GF-D8 (cell line): ENCODE measurements around the gene SCUBE1.

Experiments
- DNase-seq: peaks from one replicate; lab custom pipeline; 2025; lab: John Stamatoyannopoulos, UW

Gene SCUBE1

DNA sequence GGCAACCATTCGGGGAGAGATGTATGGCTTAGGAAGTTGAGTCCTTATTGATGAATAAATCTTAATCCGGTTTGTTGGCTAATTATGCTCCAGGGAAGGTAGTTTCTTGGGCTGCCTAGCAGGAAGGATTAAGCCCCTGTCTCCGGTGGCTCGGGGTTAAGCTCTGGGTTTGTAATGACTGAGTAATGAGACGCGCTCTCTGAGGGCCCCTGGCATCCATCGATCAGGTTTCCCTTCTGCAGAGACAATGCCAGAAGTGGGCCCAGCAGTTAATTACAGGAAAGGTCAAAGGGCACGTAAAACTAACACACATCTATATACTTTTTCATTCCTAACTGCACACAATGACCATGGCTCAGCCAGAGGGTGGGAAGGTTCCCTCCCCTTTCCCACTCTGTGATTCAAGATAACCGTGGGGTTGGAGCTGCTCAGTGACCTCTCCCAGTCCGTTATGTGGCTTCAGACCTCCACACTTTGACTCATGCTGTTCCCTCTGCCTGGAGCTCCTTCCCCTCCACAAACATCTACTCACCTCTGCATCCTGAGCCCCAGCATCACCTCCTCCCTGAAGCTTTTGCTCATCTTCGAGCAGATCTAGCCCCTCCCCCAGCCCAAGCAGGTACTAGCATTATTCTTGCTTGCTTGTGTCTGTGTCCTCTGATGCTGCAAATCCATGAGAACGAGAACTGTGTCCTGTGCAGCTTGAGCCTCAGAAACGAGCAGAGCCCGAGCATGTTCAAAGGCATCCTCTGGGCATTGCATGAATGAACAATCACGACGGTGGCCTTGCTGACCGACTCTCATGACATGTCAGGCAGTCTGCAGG lies 16.6 kb downstream of the SCUBE1 start:
- no peak for DNase-seq

DNA sequence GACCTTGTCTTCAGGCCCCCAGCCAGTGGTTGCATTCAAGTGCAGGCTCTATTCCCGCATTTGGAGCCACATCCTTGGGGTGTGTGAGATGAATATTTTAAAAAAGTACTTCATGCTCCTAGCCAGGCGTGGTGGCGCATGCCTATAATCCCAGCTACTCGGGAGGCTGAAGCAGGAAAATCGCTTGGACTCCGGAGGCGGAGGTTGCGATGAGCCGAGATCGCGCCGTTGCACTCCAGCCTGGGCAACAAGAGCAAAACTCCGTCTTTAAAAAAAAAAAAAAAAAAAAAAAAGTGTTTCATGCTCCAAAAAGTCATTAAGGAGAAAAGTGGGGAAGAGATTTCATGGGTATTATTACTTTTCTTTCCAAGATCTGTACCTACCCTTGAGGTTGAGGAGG lies 18.0 kb downstream of the SCUBE1 start:
- DNase-seq, result no peak

DNA sequence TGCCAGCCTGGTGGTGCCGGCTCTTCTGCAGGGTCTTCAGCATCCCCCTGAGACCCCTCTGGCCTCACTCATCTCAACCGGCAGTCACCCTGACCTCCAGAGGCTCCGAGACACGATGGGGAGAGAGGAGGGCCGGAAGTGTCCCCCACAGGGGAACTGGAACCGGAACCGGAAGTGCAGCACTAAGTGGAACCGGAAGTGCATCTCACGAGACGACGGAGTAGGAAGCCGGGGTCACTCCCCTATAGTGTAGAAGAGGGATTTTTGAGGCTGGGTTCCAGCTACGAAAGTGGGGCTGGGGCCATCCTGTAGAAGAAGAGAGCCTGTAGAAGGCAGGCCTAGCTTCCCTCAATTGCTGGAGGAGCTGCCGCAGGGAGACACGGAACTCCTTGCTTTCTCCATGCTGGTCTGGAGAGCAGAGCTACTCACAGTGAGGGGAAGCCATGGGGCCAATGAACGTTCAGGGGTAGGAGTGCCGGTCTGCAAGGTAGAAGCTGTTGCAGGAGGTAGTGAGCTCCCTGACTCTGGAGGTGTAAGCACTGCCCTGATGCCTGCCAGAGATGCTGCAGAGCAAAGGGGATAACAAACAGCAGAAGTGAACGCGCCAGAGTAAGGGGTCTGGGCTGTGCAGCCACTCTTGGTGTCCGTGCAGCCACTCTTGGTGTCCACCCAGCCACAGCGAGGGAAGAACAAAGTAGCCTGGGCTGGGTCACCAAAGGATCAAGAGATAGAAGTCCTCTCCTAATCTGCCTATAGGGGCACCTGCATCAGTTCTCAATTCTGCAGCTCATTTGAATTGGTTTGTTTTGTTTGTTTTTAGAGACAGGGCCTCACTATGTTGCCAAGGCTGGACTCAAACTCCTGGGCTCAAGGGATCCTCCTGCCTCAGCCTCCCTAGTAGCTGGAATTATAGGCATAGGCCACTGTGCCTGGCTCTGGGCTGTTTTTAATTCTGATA lies 21.9 kb downstream of the SCUBE1 start:
- DNase-seq, result no peak

DNA sequence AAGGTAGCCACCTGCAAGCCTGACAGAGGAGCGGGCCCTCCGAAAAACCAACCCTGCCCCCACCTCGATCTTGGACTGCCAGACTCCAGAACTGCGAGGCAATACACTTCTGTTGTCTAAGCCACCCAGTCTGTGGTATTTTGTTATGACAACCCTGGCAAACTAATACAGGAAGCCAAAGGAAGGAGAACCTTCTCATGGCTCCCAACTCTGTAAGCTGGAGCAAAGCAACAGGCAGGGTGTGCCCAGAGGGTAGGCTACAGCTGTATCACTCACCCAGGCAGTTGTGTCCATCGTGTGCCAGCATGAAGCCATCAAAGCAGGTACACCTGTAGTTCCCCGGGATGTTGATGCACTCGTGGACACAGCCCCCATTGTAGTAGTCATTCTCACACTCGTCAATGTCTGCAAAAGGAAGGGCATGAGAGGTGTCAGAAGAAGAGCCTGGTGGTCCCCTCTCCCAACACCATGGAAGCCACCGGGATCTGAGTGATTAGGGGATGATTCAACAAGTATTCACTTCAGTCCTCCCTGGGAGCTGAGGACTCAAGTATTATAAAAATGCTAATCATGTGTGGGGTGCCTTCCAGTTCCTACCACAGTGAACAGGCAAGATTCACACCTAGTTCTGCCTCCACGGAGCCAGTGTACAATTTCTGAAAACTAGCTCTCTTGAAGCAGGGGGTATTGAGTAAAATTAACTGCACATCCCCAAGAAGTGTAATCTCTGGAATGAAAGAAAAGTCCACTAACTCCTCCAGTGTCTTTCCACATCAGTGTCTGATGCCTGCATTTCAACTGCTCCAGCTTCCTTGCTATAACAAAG lies 23.3 kb downstream of the SCUBE1 start:
- no peak for DNase-seq

DNA sequence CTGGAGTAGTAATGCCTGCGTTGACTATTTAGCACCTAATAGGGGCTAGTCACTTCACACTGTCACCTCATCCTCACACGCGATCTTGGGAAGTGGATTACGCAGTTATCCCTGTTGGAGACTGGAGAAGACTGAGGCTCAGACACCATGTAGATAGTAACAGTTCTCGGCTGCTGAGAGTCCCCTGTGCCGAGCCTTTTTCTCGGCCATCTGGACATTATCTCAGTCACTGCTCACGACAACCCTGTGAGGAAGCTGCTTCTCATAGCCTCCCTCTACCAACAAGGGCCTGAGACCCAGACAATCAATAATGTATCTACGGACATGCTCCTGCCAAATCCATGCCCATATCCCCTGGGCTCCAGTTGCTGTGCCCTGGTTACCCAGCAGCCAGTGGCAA lies 25.9 kb downstream of the SCUBE1 start:
- DNase-seq, result no peak

DNA sequence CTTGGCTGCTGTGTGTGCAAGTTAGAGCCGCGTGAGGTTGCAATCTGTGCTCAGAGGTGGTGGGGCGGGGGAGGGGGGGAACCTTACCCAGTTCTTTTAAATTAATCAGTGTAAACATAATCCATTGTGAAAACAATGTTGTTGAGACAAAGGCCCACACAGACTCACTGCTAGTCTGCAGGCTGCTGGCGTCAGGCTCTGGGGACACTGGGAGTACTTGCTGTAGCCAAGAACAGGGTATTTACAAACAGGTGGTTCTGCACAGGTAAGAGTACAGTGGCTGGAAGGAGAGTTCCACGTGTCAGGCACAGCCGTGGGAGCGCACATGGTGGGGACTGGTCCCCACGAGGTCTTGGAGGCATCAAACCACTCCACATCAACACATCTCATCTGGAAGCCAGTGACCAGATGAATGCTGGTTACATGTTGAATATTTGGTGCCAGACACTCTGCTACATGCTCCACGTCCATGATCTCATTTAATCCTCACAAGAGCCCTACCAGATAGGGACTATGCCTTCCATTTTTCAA lies 27.4 kb downstream of the SCUBE1 start:
- no peak for DNase-seq

DNA sequence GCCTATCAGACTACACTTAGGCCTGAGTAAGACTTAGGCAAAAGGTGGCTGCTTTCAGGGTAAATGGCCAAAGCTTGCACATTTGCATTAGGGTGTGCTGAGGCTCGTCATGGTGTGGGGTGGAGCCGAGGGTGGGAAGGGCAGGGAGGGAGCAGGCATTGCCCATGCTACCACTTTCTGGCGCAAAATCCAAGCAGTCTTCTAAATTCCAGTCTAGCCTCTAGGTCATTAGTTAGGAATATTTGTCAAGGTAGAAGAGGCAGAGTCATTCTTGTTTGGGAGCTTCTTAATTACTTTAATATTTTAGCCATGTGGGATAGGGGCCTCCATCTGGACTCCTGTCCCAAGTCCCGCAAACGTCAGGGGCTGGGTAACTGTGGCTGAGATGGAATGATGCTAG lies 28.6 kb downstream of the SCUBE1 start:
- DNase-seq, result no peak

DNA sequence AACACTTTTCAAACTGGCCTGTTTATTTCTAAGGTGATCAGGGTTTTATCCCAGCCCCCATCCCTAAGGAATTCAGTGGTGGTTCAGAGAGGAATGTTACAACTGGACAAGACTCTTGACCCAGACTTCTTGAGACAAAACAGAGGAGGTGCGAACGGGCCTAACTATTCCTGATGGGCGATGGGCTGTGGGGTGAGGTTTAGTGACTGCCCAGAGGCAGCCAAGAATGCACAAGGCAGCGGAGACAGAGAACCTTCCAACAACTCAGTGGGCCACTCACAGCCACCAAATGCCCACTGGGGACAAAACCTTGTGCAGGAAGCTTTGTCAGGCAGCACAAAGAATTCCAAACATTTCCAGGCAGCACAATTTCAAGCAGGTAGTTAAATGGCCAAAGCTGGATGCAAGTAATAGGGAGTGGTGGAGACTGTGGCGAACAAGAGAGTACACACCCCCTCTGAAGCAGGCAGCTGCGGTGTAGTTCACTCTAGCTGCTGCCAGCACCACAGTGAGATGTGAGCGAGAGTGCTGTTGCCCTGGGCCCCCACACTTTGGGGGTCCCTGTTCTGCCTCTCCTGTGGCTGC lies 29.2 kb downstream of the SCUBE1 start:
- no peak for DNase-seq

DNA sequence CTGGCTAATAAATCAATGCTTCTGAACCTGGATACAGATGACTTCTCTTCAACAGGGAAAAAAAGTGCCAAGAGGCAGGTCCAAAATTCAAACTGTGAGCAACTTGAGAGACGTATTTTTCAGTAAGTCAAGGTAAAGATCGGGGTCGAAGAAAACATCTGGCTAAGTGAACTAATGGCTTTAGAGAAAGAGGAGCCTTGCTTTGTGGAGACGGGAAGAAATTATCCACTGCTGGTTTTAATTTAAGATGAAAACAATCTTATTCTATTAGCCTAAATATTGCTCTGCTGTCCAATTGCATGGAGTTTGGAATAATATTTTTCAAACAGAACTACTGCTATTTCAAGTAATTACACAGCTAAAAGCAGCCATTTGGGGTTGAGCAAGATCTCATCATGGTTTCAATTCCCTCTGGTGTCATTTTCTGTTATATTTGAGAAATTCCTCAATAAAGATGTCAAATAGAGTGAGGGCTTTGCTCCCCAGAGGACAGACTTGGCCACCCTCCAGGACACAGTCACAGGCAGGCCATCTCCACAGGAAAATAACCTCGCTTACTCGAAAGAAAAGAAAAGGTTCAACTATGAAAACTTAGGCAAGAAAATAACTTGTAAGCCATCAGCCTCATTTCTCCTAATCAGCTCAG lies 29.8 kb downstream of the SCUBE1 start:
- DNase-seq, result no peak

DNA sequence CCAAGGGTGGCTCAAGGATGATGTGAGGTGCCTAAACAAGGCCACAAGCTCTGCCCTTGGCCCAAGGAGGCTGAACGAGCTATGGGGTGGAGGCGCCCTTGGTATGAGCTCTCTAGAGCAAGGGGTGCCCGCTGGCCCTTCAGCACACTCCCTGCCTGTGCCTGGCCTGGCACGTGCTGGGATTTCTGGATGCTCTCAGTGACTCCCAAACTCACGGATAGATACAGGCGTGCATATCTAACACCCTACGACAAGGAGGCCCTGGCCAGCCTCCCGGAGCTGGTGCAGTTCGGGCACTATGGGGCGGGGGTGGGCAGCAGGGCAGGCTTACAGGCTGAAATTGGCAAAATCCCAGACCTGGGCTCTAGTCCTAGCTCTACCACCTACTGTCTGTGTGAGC lies 30.6 kb downstream of the SCUBE1 start:
- no peak for DNase-seq

DNA sequence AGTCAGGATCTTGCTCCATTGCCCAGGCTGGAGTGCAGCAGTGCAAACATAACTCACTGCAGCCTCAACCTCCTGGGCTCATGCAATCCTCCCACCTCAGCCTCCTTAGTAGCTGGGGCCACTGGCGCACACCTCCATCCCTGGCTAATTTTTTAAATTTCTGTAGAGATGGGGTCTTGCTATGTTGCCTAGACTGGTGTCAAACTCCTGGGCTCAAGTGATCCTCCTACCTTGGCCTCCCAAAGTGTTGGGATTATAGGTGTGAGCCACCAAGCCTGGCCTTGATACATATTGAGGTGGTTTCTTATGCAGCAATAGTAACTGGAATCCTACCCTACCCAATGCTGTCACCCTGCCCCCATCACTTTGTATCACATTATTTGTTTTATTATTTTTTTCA lies 32.4 kb downstream of the SCUBE1 start:
- DNase-seq, result no peak

DNA sequence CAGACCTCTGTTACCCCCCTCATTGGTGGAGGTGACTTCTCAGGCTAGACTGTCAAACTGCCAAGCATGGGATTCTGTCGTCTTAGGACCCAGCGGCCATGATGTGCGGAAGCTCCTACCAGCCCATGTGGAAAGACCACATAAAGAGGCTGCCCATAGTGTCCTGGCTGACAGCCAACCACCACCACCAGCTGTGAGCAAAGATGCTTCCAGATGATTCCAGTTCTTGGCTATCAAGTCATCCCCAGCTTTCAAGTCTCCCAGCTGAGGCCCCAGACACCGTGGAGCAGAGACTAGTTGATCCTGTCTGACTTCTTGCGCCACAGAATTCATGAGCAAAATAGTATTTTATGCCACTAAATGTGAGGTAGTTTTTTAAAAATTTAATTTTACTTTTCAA lies 32.9 kb downstream of the SCUBE1 start:
- DNase-seq, result no peak

DNA sequence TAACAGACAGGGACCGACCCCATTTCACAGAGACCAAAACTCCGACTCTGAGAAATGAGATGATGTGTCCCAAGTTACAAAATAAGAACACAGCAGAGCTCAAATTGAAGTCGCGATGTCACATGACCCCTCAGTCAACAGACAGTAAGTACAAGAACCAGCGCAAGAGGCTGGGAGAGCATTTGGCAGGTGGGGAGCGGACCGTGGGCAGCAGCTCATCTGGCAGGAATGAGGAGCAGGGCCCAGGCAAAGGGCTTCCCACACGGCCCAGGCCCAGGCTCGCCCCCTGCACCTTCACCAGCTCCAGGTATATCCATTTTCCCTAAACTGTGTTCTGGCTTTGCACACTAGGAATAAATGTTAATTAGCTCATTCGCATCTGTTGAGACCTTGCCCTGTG lies 34.3 kb downstream of the SCUBE1 start:
- DNase-seq, result no peak

DNA sequence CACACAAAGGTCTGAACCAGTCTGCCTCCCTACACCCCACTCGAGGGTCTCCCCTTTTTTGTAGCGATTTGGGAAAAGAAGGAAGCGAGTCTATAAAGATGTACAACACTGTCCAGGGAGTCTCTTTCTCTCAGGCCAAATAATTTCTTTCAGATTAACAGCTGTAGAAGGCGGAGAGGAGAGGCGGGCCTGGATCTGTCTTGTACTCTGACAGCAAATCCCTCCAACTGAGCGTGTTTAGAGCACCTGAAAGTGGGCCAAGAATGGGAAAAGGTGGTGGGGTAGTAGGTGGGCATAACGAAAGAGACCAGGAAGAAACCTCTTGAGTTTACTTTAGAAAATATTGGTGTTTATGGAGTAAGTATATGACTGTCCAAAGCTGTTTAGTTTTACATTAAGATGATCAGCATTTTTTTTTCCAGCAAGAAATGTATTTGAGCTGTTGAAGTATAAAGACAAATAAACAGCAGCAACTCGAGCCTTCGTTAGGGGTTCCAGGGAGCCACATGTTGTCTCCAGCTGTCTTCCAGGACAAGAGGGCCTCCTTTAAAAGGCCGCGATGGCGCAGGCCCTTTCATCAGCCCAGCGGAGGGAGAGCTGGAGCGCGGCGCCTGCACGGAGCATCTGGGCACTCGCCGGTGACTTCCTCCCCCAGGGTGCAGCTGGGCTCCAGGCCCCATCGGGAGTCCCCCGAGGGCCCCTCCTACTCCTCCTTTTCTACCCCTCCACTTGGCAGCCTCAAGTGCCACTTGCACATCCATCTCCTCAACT lies 34.9 kb downstream of the SCUBE1 start:
- DNase-seq, result no peak

DNA sequence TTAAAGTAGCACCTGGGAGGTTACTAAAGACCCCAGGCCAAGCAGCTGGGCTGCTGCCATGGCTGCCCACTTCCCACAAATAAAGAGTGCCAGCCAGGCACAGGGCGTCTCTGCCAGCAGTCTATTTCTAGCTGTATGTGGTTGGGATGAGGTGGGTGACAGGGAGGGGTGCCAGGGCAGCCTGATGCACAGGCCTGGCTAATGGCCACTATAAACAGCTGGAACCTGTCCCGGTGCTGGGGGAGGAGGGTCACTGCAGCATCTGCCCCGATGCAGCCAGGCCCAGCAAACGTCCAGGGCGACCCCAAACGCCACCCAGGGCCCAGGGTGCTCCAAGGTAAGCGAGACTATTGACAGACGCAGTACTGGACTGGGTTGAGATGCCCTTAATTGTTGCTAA lies 37.4 kb downstream of the SCUBE1 start:
- no peak for DNase-seq

DNA sequence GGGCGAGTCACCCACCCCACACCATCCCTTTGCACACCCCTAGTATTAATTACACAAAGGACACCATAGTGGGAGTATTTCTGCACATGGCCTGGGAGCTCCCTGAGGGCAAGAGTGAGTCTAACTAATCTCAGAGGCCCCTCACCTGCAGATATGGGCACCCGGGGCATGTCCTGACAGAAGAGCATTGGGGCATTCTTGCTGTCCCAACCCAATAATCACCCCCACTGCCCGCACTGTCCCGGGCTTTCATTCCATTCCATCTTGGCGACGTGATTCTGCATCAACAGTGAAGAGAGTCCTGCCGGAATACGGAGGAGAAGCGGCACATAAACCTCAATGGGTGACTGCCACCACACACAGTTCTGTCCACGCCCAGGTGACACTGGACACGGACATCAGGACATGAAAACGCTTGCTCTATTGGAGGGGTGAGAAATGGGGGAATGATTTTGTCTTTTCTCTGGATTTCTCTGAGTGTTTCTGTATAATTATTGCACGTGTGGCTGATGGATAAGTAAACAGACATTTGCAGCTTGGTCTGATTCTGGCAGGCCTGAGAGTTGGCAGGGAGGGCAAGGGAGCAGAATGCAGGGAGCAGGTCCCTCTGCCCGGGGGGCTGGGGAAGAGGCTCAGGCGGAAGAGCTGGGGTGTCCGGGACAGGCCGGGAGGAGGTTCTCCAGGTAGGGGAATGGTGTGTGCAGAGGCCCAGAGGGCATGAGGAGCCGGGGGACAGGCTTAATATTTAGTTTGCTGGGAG lies 38.2 kb downstream of the SCUBE1 start:
- no peak for DNase-seq

DNA sequence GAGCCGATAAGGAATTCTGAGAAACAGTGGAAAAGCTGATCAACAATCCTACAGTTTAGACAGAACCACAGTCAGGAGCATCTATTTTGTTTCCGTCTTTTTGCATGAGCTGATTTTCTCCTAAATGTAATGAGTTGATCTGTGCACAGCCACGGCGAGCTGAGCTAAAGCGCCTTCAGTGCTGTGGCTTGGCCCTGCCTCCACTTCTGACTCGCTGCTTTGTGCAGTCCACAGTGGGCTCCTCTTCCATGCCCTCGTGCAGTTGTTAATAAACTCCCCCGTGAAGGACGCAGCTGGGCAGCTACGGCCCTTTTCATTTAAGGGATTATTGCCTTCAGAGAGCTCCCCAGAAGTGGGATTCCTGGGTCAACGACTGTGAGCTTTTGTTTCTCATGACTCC lies 39.4 kb downstream of the SCUBE1 start:
- no peak for DNase-seq

DNA sequence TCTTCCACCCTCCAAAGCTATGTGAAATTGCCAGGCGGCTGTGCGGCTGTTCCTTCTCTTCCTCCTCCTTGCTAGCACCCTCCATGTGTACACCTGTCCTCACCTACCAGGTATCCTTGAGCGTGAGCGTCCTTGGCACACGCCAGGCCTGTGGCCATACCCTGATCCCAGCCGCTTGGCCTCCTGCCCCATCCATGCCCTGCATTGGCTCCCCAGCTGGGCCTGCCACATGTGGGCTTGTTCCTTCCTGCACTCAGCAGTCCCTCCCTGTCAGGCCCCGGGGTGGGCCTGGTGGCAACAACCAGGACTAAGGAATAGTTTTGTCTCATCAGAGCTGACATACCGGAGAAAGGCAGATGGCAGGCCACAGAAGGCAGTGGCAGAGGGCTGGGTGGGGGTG lies 40.0 kb downstream of the SCUBE1 start:
- no peak for DNase-seq

DNA sequence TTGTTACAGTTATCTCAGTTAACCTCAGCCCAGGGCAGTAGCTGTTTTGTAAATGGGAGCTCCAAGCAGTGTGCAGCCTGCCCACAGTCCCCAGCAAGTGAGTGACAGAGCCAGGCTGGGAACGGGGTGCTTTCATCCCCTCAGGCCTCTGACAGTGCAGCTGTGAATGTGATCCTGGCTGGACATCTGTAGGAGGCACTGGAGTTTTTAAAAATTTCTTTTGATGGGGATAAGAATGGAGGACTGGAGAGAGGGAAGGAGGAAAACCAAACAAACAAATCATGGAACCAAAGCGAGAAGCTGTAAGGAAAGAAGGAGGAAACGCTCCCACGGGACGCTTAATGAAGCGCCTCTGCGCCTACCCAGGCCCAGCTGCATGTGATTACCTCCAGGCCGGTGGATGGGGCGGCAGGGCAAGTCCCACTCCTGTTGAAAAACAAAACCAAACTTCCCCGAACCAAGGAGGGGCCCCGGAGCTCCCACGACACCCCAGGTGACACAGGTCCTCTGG lies 40.6 kb downstream of the SCUBE1 start:
- DNase-seq, result no peak
